Measurements from ENCODE around the gene GSG1L. TPM values are rescaled to one million over a fixed set of nuclear protein-coding genes. Genes with fewer than 3 reads are reported as not detected.

GSG1L gene
- total RNA-seq, 1 experiment from 2014 or later, result not detected

DNA sequence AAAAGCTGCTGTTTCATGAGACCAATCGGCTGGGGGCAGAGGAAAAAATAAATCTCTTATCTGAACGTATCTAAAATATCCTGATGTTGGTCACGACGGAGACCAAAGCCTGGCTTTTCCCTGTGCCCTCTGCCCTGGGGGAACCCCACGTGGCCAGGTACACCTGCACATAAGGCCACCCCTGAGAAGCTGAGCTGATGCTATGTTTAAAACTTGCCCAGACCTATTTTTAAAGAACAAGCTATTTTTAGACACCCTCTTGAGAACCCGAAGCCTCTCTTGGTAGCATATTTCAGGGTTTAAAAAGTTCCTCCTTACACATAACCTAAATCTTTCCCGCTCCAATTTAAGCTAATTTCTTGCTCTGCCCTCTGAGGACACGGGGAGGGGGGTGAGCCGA, 210.4 kb downstream of the GSG1L start:
- intact Hi-C loops (cut with micrococcal nuclease; ENCODE audit: unreplicated experiment), result no loop called here
- peaks cover 72% of the 10 kb centered on the region for H3K27me3 ChIP-seq (ENCODE audit: insufficient read depth, low read depth)
- no peak overlapping the region for H3K27ac ChIP-seq
- no peak overlapping the region for H3K4me2 ChIP-seq
- H2AFZ ChIP-seq, result no peak overlapping the region
- no peaks in the 10 kb centered on the region for H3K4me1 ChIP-seq (replicated peaks; ENCODE audit: insufficient read depth)
- H3K9me2 ChIP-seq (ENCODE audit: insufficient read depth), result no peaks in the 10 kb centered on the region
- no peaks in the 10 kb centered on the region for H3K36me3 ChIP-seq (ENCODE audit: low read depth)
- POLR2A ChIA-PET (ENCODE audit: unreplicated experiment), result no interaction called here
- no peak for DNase-seq
- no peaks in the 10 kb centered on the region for H3K79me2 ChIP-seq (ENCODE audit: low read depth)
- no TSS peak for BruUV-seq (replicated peaks)
- H4K20me1 ChIP-seq (ENCODE audit: insufficient read depth), result no peaks in the 10 kb centered on the region
- no peak for TF ChIP-seq EZH2 (IDR thresholded peaks at IDR 0.05; ENCODE audit: low read depth)
- TF ChIP-seq, protein P1, sequence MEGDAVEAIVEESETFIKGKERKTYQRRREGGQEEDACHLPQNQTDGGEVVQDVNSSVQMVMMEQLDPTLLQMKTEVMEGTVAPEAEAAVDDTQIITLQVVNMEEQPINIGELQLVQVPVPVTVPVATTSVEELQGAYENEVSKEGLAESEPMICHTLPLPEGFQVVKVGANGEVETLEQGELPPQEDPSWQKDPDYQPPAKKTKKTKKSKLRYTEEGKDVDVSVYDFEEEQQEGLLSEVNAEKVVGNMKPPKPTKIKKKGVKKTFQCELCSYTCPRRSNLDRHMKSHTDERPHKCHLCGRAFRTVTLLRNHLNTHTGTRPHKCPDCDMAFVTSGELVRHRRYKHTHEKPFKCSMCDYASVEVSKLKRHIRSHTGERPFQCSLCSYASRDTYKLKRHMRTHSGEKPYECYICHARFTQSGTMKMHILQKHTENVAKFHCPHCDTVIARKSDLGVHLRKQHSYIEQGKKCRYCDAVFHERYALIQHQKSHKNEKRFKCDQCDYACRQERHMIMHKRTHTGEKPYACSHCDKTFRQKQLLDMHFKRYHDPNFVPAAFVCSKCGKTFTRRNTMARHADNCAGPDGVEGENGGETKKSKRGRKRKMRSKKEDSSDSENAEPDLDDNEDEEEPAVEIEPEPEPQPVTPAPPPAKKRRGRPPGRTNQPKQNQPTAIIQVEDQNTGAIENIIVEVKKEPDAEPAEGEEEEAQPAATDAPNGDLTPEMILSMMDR (conservative IDR thresholded peaks at IDR 0.05), result no peak
- no peaks in the 10 kb centered on the region for H3F3A ChIP-seq (ENCODE audit: insufficient read depth, low read depth)
- CTCF ChIA-PET, result no interaction called here
- no peak overlapping the region for H3K4me3 ChIP-seq
- no peaks in the 10 kb centered on the region for H3K9me3 ChIP-seq (ENCODE audit: insufficient read depth, low read depth)

DNA sequence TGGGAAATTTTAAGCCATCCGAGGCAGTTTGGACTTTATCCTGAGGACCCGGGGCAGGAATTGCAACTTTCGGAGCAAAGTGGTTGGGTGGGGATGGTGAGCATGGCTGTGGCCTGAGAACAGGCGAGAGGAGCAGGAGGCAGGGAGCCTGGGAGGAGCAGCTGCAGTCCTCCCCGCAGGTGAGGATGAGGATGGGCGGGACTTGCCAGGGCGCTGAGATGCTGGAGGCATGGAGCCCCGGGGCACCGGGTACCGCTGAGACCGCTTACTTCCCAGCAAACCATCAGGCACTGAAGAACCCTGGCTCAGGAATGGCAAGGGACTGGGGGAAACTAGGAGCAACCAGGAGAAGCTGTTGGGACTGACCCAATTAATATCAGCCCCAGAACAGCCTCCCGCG, 210.8 kb downstream of the GSG1L start:
- Histone ChIP-seq H3K27me3 (ENCODE audit: insufficient read depth, low read depth) (peaks cover 68% of the 10 kb centered on the region), H3K4me2 (no peak overlapping the region), H3K4me1 (replicated peaks; ENCODE audit: insufficient read depth) (no peaks in the 10 kb centered on the region), H3K27ac (no peak overlapping the region), H3K4me3 (no peak overlapping the region), H3K36me3 (ENCODE audit: low read depth) (no peaks in the 10 kb centered on the region), H3K79me2 (ENCODE audit: low read depth) (no peaks in the 10 kb centered on the region), H4K20me1 (ENCODE audit: insufficient read depth) (no peaks in the 10 kb centered on the region), H2AFZ (no peak overlapping the region), H3F3A (ENCODE audit: insufficient read depth, low read depth) (no peaks in the 10 kb centered on the region), H3K9me2 (ENCODE audit: insufficient read depth) (no peaks in the 10 kb centered on the region), H3K9me3 (ENCODE audit: insufficient read depth, low read depth) (no peaks in the 10 kb centered on the region)
- intact Hi-C loops (cut with micrococcal nuclease; ENCODE audit: unreplicated experiment), result no loop called here
- CTCF ChIA-PET, result no interaction called here
- DNase-seq, result no peak
- no TSS peak for BruUV-seq (replicated peaks)
- TF ChIP-seq EZH2 (IDR thresholded peaks at IDR 0.05; ENCODE audit: low read depth), result no peak
- TF ChIP-seq, protein P1 (conservative IDR thresholded peaks at IDR 0.05), result no peak
- POLR2A ChIA-PET (ENCODE audit: unreplicated experiment), result no interaction called here

DNA sequence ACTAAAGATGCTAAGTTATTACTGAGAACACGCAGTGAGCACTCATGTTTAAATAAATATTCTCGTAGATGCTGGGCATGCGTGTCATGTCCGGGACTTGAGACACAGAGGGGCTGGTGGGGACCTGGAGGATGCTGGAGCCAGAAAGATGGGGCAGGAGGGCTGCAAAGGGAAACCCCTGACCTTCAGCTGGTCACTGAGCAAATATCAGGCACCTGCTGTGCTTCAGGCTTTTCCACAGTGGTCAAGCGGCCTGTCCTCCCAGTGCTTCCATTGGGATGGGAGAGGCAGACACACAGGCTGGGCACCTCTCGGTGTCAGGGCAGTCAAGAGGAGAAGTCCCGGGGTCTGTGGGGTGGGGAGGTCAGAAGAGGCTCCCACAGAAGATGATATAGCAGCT, 211.4 kb downstream of the GSG1L start:
- DNase-seq, result no peak
- H3K9me2 ChIP-seq (ENCODE audit: insufficient read depth), result no peaks in the 10 kb centered on the region
- H3K79me2 ChIP-seq (ENCODE audit: low read depth), result no peaks in the 10 kb centered on the region
- H2AFZ ChIP-seq, result no peak overlapping the region
- intact Hi-C loops (cut with micrococcal nuclease; ENCODE audit: unreplicated experiment), result no loop called here
- TF ChIP-seq EZH2 (IDR thresholded peaks at IDR 0.05; ENCODE audit: low read depth), result no peak
- TF ChIP-seq, protein P1 (conservative IDR thresholded peaks at IDR 0.05), result no peak
- H4K20me1 ChIP-seq (ENCODE audit: insufficient read depth), result no peaks in the 10 kb centered on the region
- no peaks in the 10 kb centered on the region for H3F3A ChIP-seq (ENCODE audit: insufficient read depth, low read depth)
- peaks cover 64% of the 10 kb centered on the region for H3K27me3 ChIP-seq (ENCODE audit: insufficient read depth, low read depth)
- no peak overlapping the region for H3K4me3 ChIP-seq
- H3K27ac ChIP-seq, result no peak overlapping the region
- CTCF ChIA-PET, result no interaction called here
- H3K9me3 ChIP-seq (ENCODE audit: insufficient read depth, low read depth), result no peaks in the 10 kb centered on the region
- BruUV-seq (replicated peaks), result no TSS peak
- no peaks in the 10 kb centered on the region for H3K36me3 ChIP-seq (ENCODE audit: low read depth)
- H3K4me1 ChIP-seq (replicated peaks; ENCODE audit: insufficient read depth), result no peaks in the 10 kb centered on the region
- H3K4me2 ChIP-seq, result no peak overlapping the region
- POLR2A ChIA-PET (ENCODE audit: unreplicated experiment), result no interaction called here

All from PC-9 (cell line).